ENCODE data around the gene CUX1.

The CUX1 gene

DNA sequence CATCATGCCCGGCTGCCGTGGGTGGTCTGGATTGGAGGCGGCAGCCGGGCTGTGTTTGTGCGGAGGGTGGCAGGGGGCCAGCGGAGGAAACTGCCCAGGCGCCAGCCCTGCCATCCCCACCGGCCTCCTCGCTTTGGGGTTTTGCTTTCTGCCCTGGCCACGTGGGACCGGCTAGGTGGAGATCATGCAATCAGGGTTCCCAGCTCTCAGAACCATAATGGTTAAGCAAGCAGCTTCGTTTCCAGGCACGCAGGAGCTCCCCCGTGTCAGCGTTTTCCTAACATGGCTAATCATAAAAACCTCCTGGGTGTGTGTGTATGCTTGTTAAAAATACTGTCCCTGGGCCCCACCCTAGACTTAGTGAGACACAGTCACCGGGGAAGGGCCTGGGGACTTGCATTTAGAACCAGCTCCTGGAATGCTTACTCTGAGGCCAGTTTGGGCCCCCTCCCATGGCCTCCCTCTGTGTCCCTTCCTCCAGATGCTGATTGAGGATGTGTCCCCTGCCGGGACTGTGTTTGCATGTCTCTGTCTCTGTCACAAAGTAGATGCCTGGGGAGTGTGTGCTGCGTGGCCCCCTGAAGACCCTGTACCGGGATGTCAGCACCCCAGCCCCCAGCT is 119.3 kb downstream of the CUX1 start:
- Mint-ChIP-seq H3K4me1 (ENCODE audit: low read depth in 2 of 2) (peaks cover 9 to 12% of the 10 kb centered on the region in 2 donors), H3K4me3 (no peak overlapping the region), H3K27me3 (no peaks in the 10 kb centered on the region), H3K9me3 (no peaks in the 10 kb centered on the region), H3K27ac (no peak overlapping the region), H3K36me3 (ENCODE audit: insufficient read depth) (no peaks in the 10 kb centered on the region)
- DNase-seq, result no peak
- ATAC-seq (replicated peaks), result no peak

GRCh38 chr7:101937717-101938514 is 120.5 kb downstream of the CUX1 start:
- no peak overlapping the region for H3K4me3 Mint-ChIP-seq
- H3K27me3 Mint-ChIP-seq, result no peaks in the 10 kb centered on the region
- no peaks in the 10 kb centered on the region for H3K36me3 Mint-ChIP-seq (ENCODE audit: insufficient read depth)
- peaks cover 9 to 12% of the 10 kb centered on the region in 2 donors for H3K4me1 Mint-ChIP-seq (ENCODE audit: low read depth in 2 of 2)
- no peak overlapping the region for H3K27ac Mint-ChIP-seq
- DNase-seq, result no peak
- no peaks in the 10 kb centered on the region for H3K9me3 Mint-ChIP-seq
- no peak for ATAC-seq (replicated peaks)

- DNase-seq (no peak), ATAC-seq (replicated peaks) (no peak)
- no peaks in the 10 kb centered on the region for H3K9me3 Mint-ChIP-seq
- H3K36me3 Mint-ChIP-seq (ENCODE audit: insufficient read depth), result no peaks in the 10 kb centered on the region
- H3K4me1 Mint-ChIP-seq (ENCODE audit: low read depth in 2 of 2), result peaks cover 9 to 12% of the 10 kb centered on the region in 2 donors
- no peak overlapping the region for H3K4me3 Mint-ChIP-seq
- no peak overlapping the region for H3K27ac Mint-ChIP-seq
- no peaks in the 10 kb centered on the region for H3K27me3 Mint-ChIP-seq
Observed at GRCh38 chr7:101939136-101939695, 121.8 kb downstream of the CUX1 start.

- Mint-ChIP-seq H3K4me1 (ENCODE audit: low read depth in 2 of 2) (peaks cover 6 to 9% of the 10 kb centered on the region in 2 donors), H3K27ac (no peak overlapping the region), H3K36me3 (ENCODE audit: insufficient read depth) (no peaks in the 10 kb centered on the region), H3K27me3 (no peaks in the 10 kb centered on the region), H3K4me3 (no peak overlapping the region), H3K9me3 (no peaks in the 10 kb centered on the region)
- no peak for ATAC-seq (replicated peaks)
- DNase-seq, result no peak
Observed at GRCh38 chr7:101940151-101940550, 122.7 kb downstream of the CUX1 start.

- no peak for DNase-seq
- H3K4me3 Mint-ChIP-seq, result no peak overlapping the region
- H3K27ac Mint-ChIP-seq, result no peak overlapping the region
- ATAC-seq (replicated peaks), result no peak
- H3K36me3 Mint-ChIP-seq (ENCODE audit: insufficient read depth), result no peaks in the 10 kb centered on the region
- no peaks in the 10 kb centered on the region for H3K9me3 Mint-ChIP-seq
- peaks cover 9 to 12% of the 10 kb centered on the region in 2 donors for H3K4me1 Mint-ChIP-seq (ENCODE audit: low read depth in 2 of 2)
- H3K27me3 Mint-ChIP-seq, result no peaks in the 10 kb centered on the region
Observed at GRCh38 chr7:101940830-101941229, 123.4 kb downstream of the CUX1 start.

- H3K9me3 Mint-ChIP-seq, result no peaks in the 10 kb centered on the region
- DNase-seq, result no peak
Observed at GRCh38 chr7:101941481-101942383, 124.3 kb downstream of the CUX1 start.

GRCh38 chr7:101942603-101943210 is 125.3 kb downstream of the CUX1 start:
- ATAC-seq (replicated peaks) (no peak), DNase-seq (no peak)
- Mint-ChIP-seq H3K9me3 (no peaks in the 10 kb centered on the region), H3K27me3 (no peaks in the 10 kb centered on the region), H3K36me3 (ENCODE audit: insufficient read depth) (no peaks in the 10 kb centered on the region), H3K4me3 (no peak overlapping the region), H3K27ac (no peak overlapping the region), H3K4me1 (ENCODE audit: low read depth in 2 of 2) (peaks cover 4 to 8% of the 10 kb centered on the region in 2 donors)

More at GRCh38 chr7:101941481-101942383, 124.3 kb downstream of the CUX1 start:
- no peaks in the 10 kb centered on the region for H3K27me3 Mint-ChIP-seq
- no peaks in the 10 kb centered on the region for H3K36me3 Mint-ChIP-seq (ENCODE audit: insufficient read depth)
- no peak overlapping the region for H3K27ac Mint-ChIP-seq
- ATAC-seq (replicated peaks), result no peak
- peaks cover 7 to 8% of the 10 kb centered on the region in 2 donors for H3K4me1 Mint-ChIP-seq (ENCODE audit: low read depth in 2 of 2)
- no peak overlapping the region for H3K4me3 Mint-ChIP-seq

DNA sequence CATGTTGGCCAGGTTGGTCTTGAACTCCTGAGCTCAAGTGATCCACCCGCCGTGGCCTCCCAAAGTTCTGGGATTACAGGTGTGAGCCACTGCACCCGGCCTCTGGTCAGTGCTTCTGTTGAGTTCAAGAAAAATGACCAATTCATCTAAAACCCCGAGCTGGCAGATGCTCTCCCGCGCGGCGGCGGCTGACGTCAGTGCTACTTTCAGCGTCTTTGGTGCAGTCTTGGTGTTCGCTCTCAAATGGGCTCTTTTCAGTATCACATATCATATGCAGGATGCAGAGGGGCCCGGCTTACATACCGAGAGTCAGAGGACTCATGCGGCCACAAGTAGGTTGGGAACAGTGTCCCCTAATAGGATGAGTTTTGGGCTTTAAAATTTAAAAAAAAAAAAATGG is 125.9 kb downstream of the CUX1 start:
- DNase-seq, result no peak
- Mint-ChIP-seq H3K36me3 (ENCODE audit: insufficient read depth) (no peaks in the 10 kb centered on the region), H3K4me1 (ENCODE audit: low read depth in 2 of 2) (peaks cover 4 to 8% of the 10 kb centered on the region in 2 donors), H3K4me3 (no peak overlapping the region), H3K27me3 (no peaks in the 10 kb centered on the region), H3K27ac (no peak overlapping the region), H3K9me3 (no peaks in the 10 kb centered on the region)
- no peak for ATAC-seq (replicated peaks)

GRCh38 chr7:101943889-101944600 is 126.6 kb downstream of the CUX1 start:
- Mint-ChIP-seq H3K36me3 (ENCODE audit: insufficient read depth) (no peaks in the 10 kb centered on the region), H3K27me3 (no peaks in the 10 kb centered on the region), H3K27ac (no peak overlapping the region), H3K9me3 (no peaks in the 10 kb centered on the region), H3K4me1 (ENCODE audit: low read depth in 2 of 2) (peaks cover 4 to 8% of the 10 kb centered on the region in 2 donors), H3K4me3 (no peak overlapping the region)
- no peak for ATAC-seq (replicated peaks)
- no peak for DNase-seq

- Mint-ChIP-seq H3K4me1 (ENCODE audit: low read depth in 2 of 2) (peaks cover 4 to 8% of the 10 kb centered on the region in 2 donors), H3K4me3 (no peak overlapping the region), H3K27ac (no peak overlapping the region), H3K36me3 (ENCODE audit: insufficient read depth) (peaks cover 3% of the 10 kb centered on the region), H3K27me3 (no peaks in the 10 kb centered on the region), H3K9me3 (no peaks in the 10 kb centered on the region)
- DNase-seq (no peak), ATAC-seq (replicated peaks) (no peak)
Observed at GRCh38 chr7:101944611-101945010, 127.2 kb downstream of the CUX1 start.

DNA sequence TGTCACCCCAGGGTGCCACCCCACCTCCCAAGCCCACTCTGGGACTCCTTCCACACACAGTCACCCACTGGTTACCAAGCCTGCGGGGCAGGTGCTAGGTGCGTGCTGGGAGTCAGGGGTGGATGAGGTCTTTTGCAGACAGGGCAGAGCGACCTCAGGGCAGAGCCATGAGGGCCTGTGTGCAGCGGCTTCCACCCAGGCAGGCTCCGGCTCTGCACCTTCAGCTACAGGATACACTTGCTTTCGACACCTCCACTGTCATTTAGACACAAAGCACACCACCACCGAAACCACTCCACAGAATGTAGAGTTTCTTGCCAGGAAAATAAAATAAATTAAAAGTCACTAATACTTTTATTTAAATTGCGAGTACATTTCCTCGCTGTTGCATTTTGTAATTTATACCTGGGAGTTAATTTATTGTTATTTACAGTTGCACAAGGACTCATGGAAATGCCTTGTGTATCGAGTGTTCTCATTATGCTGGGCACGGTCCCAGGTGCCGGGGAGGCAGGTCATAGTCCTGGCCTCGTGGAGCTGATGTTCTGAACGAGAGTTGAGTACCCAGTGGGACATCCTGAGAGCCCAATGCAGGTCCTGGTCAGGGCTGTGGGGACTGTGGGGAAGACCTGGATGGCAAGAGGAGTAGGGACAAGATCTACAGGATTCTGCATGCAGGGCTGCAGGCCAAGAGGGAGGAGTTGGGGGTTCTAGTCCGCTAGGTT is 127.8 kb downstream of the CUX1 start:
- ATAC-seq (replicated peaks), result no peak
- H3K4me1 Mint-ChIP-seq (ENCODE audit: low read depth in 2 of 2), result peaks cover 4 to 8% of the 10 kb centered on the region in 2 donors
- no peaks in the 10 kb centered on the region for H3K27me3 Mint-ChIP-seq
- DNase-seq, result no peak
- H3K36me3 Mint-ChIP-seq (ENCODE audit: insufficient read depth), result peaks cover 6% of the 10 kb centered on the region
- no peaks in the 10 kb centered on the region for H3K9me3 Mint-ChIP-seq
- H3K27ac Mint-ChIP-seq, result no peak overlapping the region
- H3K4me3 Mint-ChIP-seq, result no peak overlapping the region

GRCh38 chr7:101947899-101948298 is 130.5 kb downstream of the CUX1 start:
- H3K9me3 Mint-ChIP-seq, result no peaks in the 10 kb centered on the region
- H3K27me3 Mint-ChIP-seq, result no peaks in the 10 kb centered on the region
- H3K27ac Mint-ChIP-seq, result no peak overlapping the region
- no peak overlapping the region for H3K4me3 Mint-ChIP-seq
- H3K36me3 Mint-ChIP-seq (ENCODE audit: insufficient read depth), result peaks cover 6% of the 10 kb centered on the region
- peaks cover 4 to 9% of the 10 kb centered on the region in 2 donors for H3K4me1 Mint-ChIP-seq (ENCODE audit: low read depth in 2 of 2)
- no peak for ATAC-seq (replicated peaks)
- DNase-seq, result no peak

Measured in effector memory CD8-positive, alpha-beta T cell (primary cell).